Progenitor cell of endocrine pancreas (in vitro differentiated cells): Measurements from ENCODE around the gene CHRNA5. TPM values are rescaled to one million over a fixed set of nuclear protein-coding genes. Genes with fewer than 3 reads are reported as not detected.

ENCODE experiments used
- DNase-seq: peaks from one replicate; pipeline ENCODE4 v3.0.0; 2021; ENCODE audit warnings: low spot score; ENCODE audit not compliant: unreplicated experiment
- H3K27ac Mint-ChIP-seq: 2 replicates; pipeline ENCODE4 v1.8.0; 2021; ENCODE audit warnings: mild to moderate bottlenecking, moderate library complexity, mixed read lengths
- H3K27me3 Mint-ChIP-seq: 2 replicates; pipeline ENCODE4 v1.8.0; 2021; ENCODE audit warnings: mixed read lengths
- H3K36me3 Mint-ChIP-seq: 2 replicates; pipeline ENCODE4 v1.8.0; 2022; ENCODE audit warnings: mixed read lengths; ENCODE audit not compliant: insufficient read depth
- H3K4me1 Mint-ChIP-seq: 2 replicates; pipeline ENCODE4 v1.8.0; 2021; ENCODE audit warnings: low read depth, mixed read lengths
- H3K4me3 Mint-ChIP-seq: 2 replicates; pipeline ENCODE4 v1.8.0; 2021; ENCODE audit warnings: low read depth, mild to moderate bottlenecking, moderate library complexity, mixed read lengths
- H3K9me3 Mint-ChIP-seq: 2 replicates; pipeline ENCODE4 v1.8.0; 2021; ENCODE audit warnings: low read depth, mixed read lengths
- CTCF ChIP-seq: fragments of 200-600 bp; sonication (generic); IDR thresholded peaks from one replicate; pipeline ENCODE4 v1.5.0; 2021; ENCODE audit warnings: antibody characterized with exemption, mild to moderate bottlenecking; ENCODE audit not compliant: unreplicated experiment
- total RNA-seq: library from RNA; stranded (reverse); gene quantifications from 2 replicates; pipeline ENCODE4 v1.2.1, GENCODE V29; 2021

Gene CHRNA5
- total RNA-seq, 1 donor from 2014 or later, result 8.0 TPM

DNA sequence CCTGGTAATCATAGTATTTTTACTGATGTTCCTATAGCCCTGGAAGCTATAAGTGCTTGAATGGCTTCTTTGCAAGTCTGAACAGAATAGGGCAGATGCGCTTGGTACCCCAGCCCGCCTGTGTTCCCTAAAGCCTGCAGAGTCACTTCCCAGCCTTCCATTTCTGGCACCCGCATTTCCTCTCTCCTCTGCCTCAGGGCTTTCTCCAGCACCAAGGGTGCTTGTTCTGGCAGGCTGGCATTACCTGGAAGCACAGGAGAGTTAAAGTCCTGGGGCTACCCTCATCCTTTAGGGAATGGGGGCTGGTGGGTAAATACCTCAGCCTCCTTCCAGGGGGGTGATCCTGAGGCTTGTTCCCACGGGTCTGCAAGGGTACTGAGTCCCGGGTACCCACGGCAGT lies 62.9 kb downstream of the CHRNA5 start:
- DNase-seq, result no peak
- H3K4me1 Mint-ChIP-seq, result no peaks in the 10 kb centered on the region
- H3K27me3 Mint-ChIP-seq, result peaks cover 67% of the 10 kb centered on the region
- H3K4me3 Mint-ChIP-seq, result no peak overlapping the region
- H3K36me3 Mint-ChIP-seq, result no peaks in the 10 kb centered on the region
- no peak for TF ChIP-seq CTCF
- H3K27ac Mint-ChIP-seq, result no peak overlapping the region
- peaks cover 6% of the 10 kb centered on the region for H3K9me3 Mint-ChIP-seq

- Mint-ChIP-seq H3K27me3 (peaks cover 57% of the 10 kb centered on the region), H3K27ac (no peak overlapping the region), H3K4me1 (no peaks in the 10 kb centered on the region), H3K9me3 (peaks cover 9% of the 10 kb centered on the region), H3K36me3 (no peaks in the 10 kb centered on the region), H3K4me3 (no peak overlapping the region)
- DNase-seq, result no peak
- TF ChIP-seq CTCF, result no peak
Observed at GRCh38 chr15:78629031-78629715, 63.9 kb downstream of the CHRNA5 start.

DNA sequence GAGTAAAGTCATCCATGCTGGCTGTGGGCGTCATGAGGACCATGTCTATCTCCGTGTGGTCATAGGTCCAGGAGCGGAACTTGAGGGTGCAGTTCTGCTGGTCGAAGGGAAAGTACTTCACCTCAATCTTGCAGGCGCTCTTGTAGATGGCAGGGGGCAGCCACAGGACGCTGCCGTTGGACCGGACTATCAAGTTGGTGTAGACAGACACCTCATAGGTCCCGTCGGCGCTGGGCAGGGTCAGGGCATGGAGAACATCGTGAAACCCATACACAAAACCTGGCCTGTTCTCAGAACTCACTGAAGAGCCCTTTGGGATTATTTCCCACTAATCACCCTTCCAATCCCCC lies 64.4 kb downstream of the CHRNA5 start:
- H3K27me3 Mint-ChIP-seq, result peaks cover 52% of the 10 kb centered on the region
- H3K9me3 Mint-ChIP-seq, result peaks cover 9% of the 10 kb centered on the region
- H3K4me1 Mint-ChIP-seq, result no peaks in the 10 kb centered on the region
- DNase-seq, result no peak
- H3K36me3 Mint-ChIP-seq, result no peaks in the 10 kb centered on the region
- H3K27ac Mint-ChIP-seq, result no peak overlapping the region
- no peak overlapping the region for H3K4me3 Mint-ChIP-seq
- no peak for TF ChIP-seq CTCF

DNA sequence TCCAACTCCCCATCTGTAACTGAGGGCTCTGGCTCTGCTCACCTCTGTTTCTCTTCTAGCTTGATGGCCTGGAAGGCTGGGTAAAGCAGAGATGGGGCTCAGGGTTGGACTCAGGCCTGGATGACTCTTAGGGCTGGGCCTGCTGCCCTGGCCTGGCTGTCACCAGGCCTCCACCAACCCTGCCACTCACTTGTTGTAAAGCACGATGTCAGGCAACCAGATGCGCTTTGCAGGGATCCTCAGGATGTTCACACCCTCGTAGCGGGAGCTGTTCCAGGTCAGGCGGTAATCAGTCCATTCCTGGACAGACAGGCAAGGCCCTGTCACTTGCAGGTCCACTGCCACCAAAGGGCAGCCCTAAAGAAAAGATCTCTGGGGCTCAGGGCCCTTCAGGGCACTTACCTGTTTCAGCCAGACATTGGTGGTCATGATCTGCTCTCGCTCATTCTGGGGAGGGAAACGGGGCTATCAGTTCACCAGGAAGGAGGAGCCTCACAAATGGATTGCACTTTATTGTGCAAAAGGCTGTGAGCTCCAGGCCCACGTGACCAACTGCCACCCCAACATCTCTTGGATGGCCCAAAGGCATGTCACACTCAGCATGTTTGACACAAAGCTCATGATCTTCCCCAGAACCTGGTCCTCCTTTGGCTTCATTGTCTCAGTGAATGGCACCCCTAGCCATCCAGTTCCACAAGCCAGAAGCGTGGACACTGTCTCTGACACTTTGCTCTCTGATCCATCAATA lies 65.7 kb downstream of the CHRNA5 start:
- Mint-ChIP-seq H3K27ac (no peak overlapping the region), H3K4me3 (no peak overlapping the region), H3K9me3 (peaks cover 9% of the 10 kb centered on the region), H3K36me3 (no peaks in the 10 kb centered on the region), H3K4me1 (no peaks in the 10 kb centered on the region), H3K27me3 (peaks cover 48% of the 10 kb centered on the region)
- TF ChIP-seq CTCF, result no peak
- no peak for DNase-seq

- no peak overlapping the region for H3K4me3 Mint-ChIP-seq
- no peaks in the 10 kb centered on the region for H3K4me1 Mint-ChIP-seq
- H3K9me3 Mint-ChIP-seq, result peaks cover 9% of the 10 kb centered on the region
- no peak overlapping the region for H3K27ac Mint-ChIP-seq
- peaks cover 41% of the 10 kb centered on the region for H3K27me3 Mint-ChIP-seq
- no peak for TF ChIP-seq CTCF
- no peaks in the 10 kb centered on the region for H3K36me3 Mint-ChIP-seq
- DNase-seq, result no peak
Observed at GRCh38 chr15:78633348-78633747, 68.0 kb downstream of the CHRNA5 start.
